Esophagus squamous epithelium (tissue), 5 donors: Measurements from ENCODE around the gene ZBED1. TPM values are rescaled to one million over a fixed set of nuclear protein-coding genes. Genes with fewer than 3 reads are reported as not detected.
"Not testable (repeated sequence)": the region's sequence is repeated elsewhere in the genome, so short reads cannot be mapped to it uniquely, and the experiment has no call there.

Experiments used
- DNase-seq: peaks from one replicate; lab custom pipeline; 2025; lab: John Stamatoyannopoulos, UW
- H3K27ac ChIP-seq, 4 donors: fragments of 200-600 bp; sonication (generic); one replicate each; pipeline ENCODE4 v1.5.1; 2016 to 2019; ENCODE audit warnings: mild to moderate bottlenecking in 1 of 4
- H3K27me3 ChIP-seq, 4 donors: fragments of 200-600 bp; sonication (generic); 1 replicate in 3 of 4; 2 replicates in 1 of 4; pipeline versions ENCODE4 v1.5.1 to v1.6.0; 2017 to 2021; ENCODE audit warnings: antibody characterized with exemption in 1 of 4
- H3K36me3 ChIP-seq, 3 donors: fragments of 200-600 bp; sonication (generic); one replicate each; pipeline ENCODE4 v1.5.1; 2016 to 2019
- H3K4me1 ChIP-seq, 3 donors: fragments of 200-600 bp; sonication (generic); one replicate each; pipeline ENCODE4 v1.5.1; 2017 to 2019
- H3K4me3 ChIP-seq, 4 donors: fragments of 200-600 bp; sonication (generic); 1 replicate in 3 of 4; 2 replicates in 1 of 4; pipeline ENCODE4 v1.5.1; 2016 to 2019; ENCODE audit warnings: mild to moderate bottlenecking in 2 of 4, moderate library complexity in 1 of 4
- H3K9me3 ChIP-seq, 3 donors: fragments of 200-600 bp; sonication (generic); one replicate each; pipeline ENCODE4 v1.5.1; 2016 to 2019
- CTCF ChIP-seq, 6 experiments: fragments of 450-650 bp in 4 of 6; fragments of 200-600 bp in 2 of 6; sonication (generic) in 2 of 6; IDR thresholded peaks; one replicate each; pipeline ENCODE4 v1.5.1; 2016 to 2019; ENCODE audit warnings: antibody characterized with exemption in 6 of 6, mild to moderate bottlenecking in 4 of 6, moderate library complexity in 4 of 6
- POLR2A ChIP-seq, 4 donors: fragments of 450-650 bp; IDR thresholded peaks; one replicate each; pipeline ENCODE4 v1.6.1; 2017; ENCODE audit warnings: antibody characterized with exemption in 4 of 4, mild to moderate bottlenecking in 4 of 4, moderate library complexity in 3 of 4
- WGBS, 2 donors: methylation state at CpG; one replicate each; pipeline ENCODE4 v1.1.5; 2018; 5-methylcytosine and 5-hydroxymethylcytosine counted together
- intact Hi-C: fragments of 100-400 bp; cut with DNase I; formaldehyde crosslinking; loops from one replicate; pipeline ENCODE4 v1.15.0; 2022
- total RNA-seq, 4 donors: library from RNA; depleted of rRNA; stranded (reverse); fragments of >200 nt; gene quantifications; one replicate each; pipeline ENCODE4 v1.1.0, GENCODE V29; 2016
- donor health status: DM: yes; HTN: yes; CAD: no.

ZBED1 gene
- total RNA-seq, 4 donors from 2014 or later: 17.5 to 31.0 (median 25.5) TPM

- Histone ChIP-seq H3K27ac (no peak overlapping the region), H3K4me1 (peaks cover 0 to 14% (median 0%) of the 10 kb centered on the region in 3 donors), H3K4me3 (no peak overlapping the region), H3K36me3 (no peaks in the 10 kb centered on the region), H3K9me3 (no peaks in the 10 kb centered on the region), H3K27me3 (no peaks in the 10 kb centered on the region)
- no peak for DNase-seq
- TF ChIP-seq POLR2A (IDR thresholded peaks at IDR 0.05) (no peak), CTCF (IDR thresholded peaks at IDR 0.05) (no peak)
- WGBS, 2 donors: 93 to 97% methylated on average over 5 to 15 of the region's 15 CpGs
- intact Hi-C loops: no loop called here
Measured at GRCh38 chrX:2479420-2479780, 21.4 kb downstream of the ZBED1 start.

GRCh38 chrX:2478546-2479419, 22.0 kb downstream of the ZBED1 start:
- Histone ChIP-seq H3K4me1 (peaks cover 0 to 7% (median 0%) of the 10 kb centered on the region in 3 donors), H3K9me3 (no peaks in the 10 kb centered on the region), H3K4me3 (no peak overlapping the region), H3K27me3 (no peaks in the 10 kb centered on the region), H3K36me3 (no peaks in the 10 kb centered on the region), H3K27ac (no peak overlapping the region)
- TF ChIP-seq CTCF (IDR thresholded peaks at IDR 0.05) (no peak), POLR2A (IDR thresholded peaks at IDR 0.05) (no peak)
- intact Hi-C loops: no loop called here
- DNase-seq: no peak
- WGBS, 2 donors: 94 to 100% methylated on average over 2 to 17 of the region's 21 CpGs

GRCh38 chrX:2477313-2477712, 23.5 kb downstream of the ZBED1 start:
- H3K4me3 ChIP-seq, intact Hi-C loops, H3K36me3 ChIP-seq, H3K9me3 ChIP-seq, H3K27me3 ChIP-seq, H3K4me1 ChIP-seq, DNase-seq, H3K27ac ChIP-seq: not testable (repeated sequence)
- WGBS, 2 donors: 89% methylated on average over 8 to 10 of the region's 11 CpGs

GRCh38 chrX:2474963-2475726, 25.6 kb downstream of the ZBED1 start:
- H3K4me3 ChIP-seq: no peak overlapping the region
- H3K36me3 ChIP-seq: no peaks in the 10 kb centered on the region
- no peaks in the 10 kb centered on the region for H3K27me3 ChIP-seq
- H3K27ac ChIP-seq: no peak overlapping the region
- H3K4me1 ChIP-seq: no peaks in the 10 kb centered on the region
- intact Hi-C loops: no loop called here
- WGBS, 2 donors: 78 to 86% methylated on average over 9 to 13 of the region's 18 CpGs
- no peaks in the 10 kb centered on the region for H3K9me3 ChIP-seq
- no peak for TF ChIP-seq CTCF (IDR thresholded peaks at IDR 0.05)
- no peak for TF ChIP-seq POLR2A (IDR thresholded peaks at IDR 0.05)
- DNase-seq: no peak

GRCh38 chrX:2474280-2474962, 26.4 kb downstream of the ZBED1 start:
- no peak overlapping the region for H3K4me3 ChIP-seq
- no peak overlapping the region for H3K27ac ChIP-seq
- no peaks in the 10 kb centered on the region for H3K27me3 ChIP-seq
- H3K4me1 ChIP-seq: no peaks in the 10 kb centered on the region
- TF ChIP-seq CTCF (IDR thresholded peaks at IDR 0.05) (no peak), POLR2A (IDR thresholded peaks at IDR 0.05) (no peak)
- no peak for DNase-seq
- H3K9me3 ChIP-seq: no peaks in the 10 kb centered on the region
- intact Hi-C loops: no loop called here
- no peaks in the 10 kb centered on the region for H3K36me3 ChIP-seq
- WGBS, 2 donors: 75 to 81% methylated on average over 13 to 17 of the region's 20 CpGs

GRCh38 chrX:2473064-2473463, 27.7 kb downstream of the ZBED1 start:
- H3K4me3 ChIP-seq, H3K9me3 ChIP-seq, H3K27ac ChIP-seq, H3K36me3 ChIP-seq, H3K27me3 ChIP-seq, DNase-seq, H3K4me1 ChIP-seq, intact Hi-C loops: not testable (repeated sequence)
- WGBS, 2 donors: 60 to 72% methylated on average over 12 to 14 of the region's 15 CpGs
